NCI-H345 (cell line): ENCODE measurements around the gene METAP2.
"Not testable (repeated sequence)": the region's sequence is repeated elsewhere in the genome, so short reads cannot be mapped to it uniquely, and the experiment has no call there.

ENCODE experiments used
- DNase-seq: peaks from one replicate; lab custom pipeline; 2025; lab: John Stamatoyannopoulos, UW

The METAP2 gene

GRCh38 chr12:95462551-95462950, 11.4 kb upstream of the METAP2 start:
- DNase-seq: no peak

GRCh38 chr12:95463050-95463449, 10.9 kb upstream of the METAP2 start:
- DNase-seq: no peak

- not testable (repeated sequence) for DNase-seq
Measured at GRCh38 chr12:95463776-95464175, 10.2 kb upstream of the METAP2 start.

- no peak for DNase-seq
Measured at GRCh38 chr12:95465275-95465674, 8.7 kb upstream of the METAP2 start.

GRCh38 chr12:95470300-95470699, 3.7 kb upstream of the METAP2 start:
- DNase-seq: no peak

- peak; percentile 46 for DNase-seq
Measured at GRCh38 chr12:95473231-95473883, 595 bp upstream of the METAP2 start.

- DNase-seq: no peak
Measured at GRCh38 chr12:95474660-95474958, 657 bp downstream of the METAP2 start.

- DNase-seq: no peak
Measured at GRCh38 chr12:95480230-95480629, 6.3 kb downstream of the METAP2 start.

GRCh38 chr12:95481072-95481471, 7.1 kb downstream of the METAP2 start:
- no peak for DNase-seq

GRCh38 chr12:95481888-95482287, 7.9 kb downstream of the METAP2 start:
- DNase-seq: no peak

GRCh38 chr12:95482564-95482963, 8.6 kb downstream of the METAP2 start:
- not testable (repeated sequence) for DNase-seq

- no peak for DNase-seq
Measured at GRCh38 chr12:95484524-95484923, 10.6 kb downstream of the METAP2 start.

- no peak for DNase-seq
Measured at GRCh38 chr12:95487024-95487423, 13.1 kb downstream of the METAP2 start.

GRCh38 chr12:95492462-95492861, 18.5 kb downstream of the METAP2 start:
- no peak for DNase-seq

- no peak for DNase-seq
Measured at GRCh38 chr12:95494888-95495287, 20.9 kb downstream of the METAP2 start.

GRCh38 chr12:95495433-95495832, 21.5 kb downstream of the METAP2 start:
- no peak for DNase-seq

GRCh38 chr12:95497031-95497430, 23.1 kb downstream of the METAP2 start:
- no peak for DNase-seq

GRCh38 chr12:95498968-95499367, 25.0 kb downstream of the METAP2 start:
- no peak for DNase-seq

GRCh38 chr12:95499772-95500171, 25.8 kb downstream of the METAP2 start:
- DNase-seq: no peak

GRCh38 chr12:95504140-95504539, 30.2 kb downstream of the METAP2 start:
- DNase-seq: no peak

- DNase-seq: no peak
Measured at GRCh38 chr12:95505039-95505438, 31.1 kb downstream of the METAP2 start.

- no peak for DNase-seq
Measured at GRCh38 chr12:95506707-95507523, 33.0 kb downstream of the METAP2 start.

GRCh38 chr12:95509300-95509699, 35.3 kb downstream of the METAP2 start:
- no peak for DNase-seq

- no peak for DNase-seq
Measured at GRCh38 chr12:95511977-95512376, 38.0 kb downstream of the METAP2 start.
